Measurements from ENCODE around the gene PIGL.
"Not testable (repeated sequence)": the region's sequence is repeated elsewhere in the genome, so short reads cannot be mapped to it uniquely, and the experiment has no call there.

The PIGL gene

GRCh38 chr17:16281351-16281750, 64.3 kb downstream of the PIGL start:
- Histone ChIP-seq H3K4me3 (ENCODE audit: low read length) (no peak overlapping the region), H3K9me3 (replicated peaks; ENCODE audit: low read length) (no peaks in the 10 kb centered on the region), H3K4me2 (ENCODE audit: low read length) (no peak overlapping the region), H3K9ac (ENCODE audit: low read depth, low read length) (no peak overlapping the region), H3K36me3 (ENCODE audit: insufficient read depth, low read length) (no peaks in the 10 kb centered on the region), H3K4me1 (ENCODE audit: control insufficient read depth, insufficient read depth, low read length) (peaks cover 40% of the 10 kb centered on the region), H3K27me3 (ENCODE audit: control insufficient read depth, insufficient read depth, low read length) (no peaks in the 10 kb centered on the region)

GRCh38 chr17:16282522-16282921, 65.5 kb downstream of the PIGL start:
- no peaks in the 10 kb centered on the region for H3K9me3 ChIP-seq (replicated peaks; ENCODE audit: low read length)
- peak overlapping the region; percentile 31 for H3K4me2 ChIP-seq (ENCODE audit: low read length)
- no peak overlapping the region for H3K4me3 ChIP-seq (ENCODE audit: low read length)
- H3K4me1 ChIP-seq (ENCODE audit: control insufficient read depth, insufficient read depth, low read length), result peaks cover 51% of the 10 kb centered on the region
- H3K27me3 ChIP-seq (ENCODE audit: control insufficient read depth, insufficient read depth, low read length), result no peaks in the 10 kb centered on the region
- no peaks in the 10 kb centered on the region for H3K36me3 ChIP-seq (ENCODE audit: insufficient read depth, low read length)
- no peak overlapping the region for H3K9ac ChIP-seq (ENCODE audit: low read depth, low read length)

GRCh38 chr17:16283705-16284104, 66.7 kb downstream of the PIGL start:
- H3K27me3 ChIP-seq (ENCODE audit: control insufficient read depth, insufficient read depth, low read length), result no peaks in the 10 kb centered on the region
- H3K4me1 ChIP-seq (ENCODE audit: control insufficient read depth, insufficient read depth, low read length), result peaks cover 58% of the 10 kb centered on the region
- no peak overlapping the region for H3K9ac ChIP-seq (ENCODE audit: low read depth, low read length)
- H3K36me3 ChIP-seq (ENCODE audit: insufficient read depth, low read length), result no peaks in the 10 kb centered on the region
- no peaks in the 10 kb centered on the region for H3K9me3 ChIP-seq (replicated peaks; ENCODE audit: low read length)
- no peak overlapping the region for H3K4me3 ChIP-seq (ENCODE audit: low read length)
- H3K4me2 ChIP-seq (ENCODE audit: low read length), result no peak overlapping the region

DNA sequence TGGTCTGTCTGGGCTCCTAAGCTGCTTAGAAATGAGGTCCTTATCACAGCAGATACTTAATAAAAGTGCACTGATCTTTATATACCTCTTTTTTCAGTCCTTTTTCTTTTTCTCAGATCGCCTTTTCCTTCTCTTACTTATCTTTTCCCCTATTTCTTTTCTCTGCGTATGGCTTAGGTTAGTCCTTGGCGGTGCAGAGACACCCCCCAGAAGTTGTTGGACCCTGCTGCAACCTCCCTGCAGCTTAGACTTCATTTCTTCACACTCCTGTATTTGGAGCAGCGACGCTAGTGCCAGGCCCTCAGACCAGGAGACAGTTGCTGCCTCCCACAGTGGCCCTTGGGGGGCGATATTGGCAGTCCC, 68.6 kb downstream of the PIGL start:
- peaks cover 62% of the 10 kb centered on the region for H3K4me1 ChIP-seq (ENCODE audit: control insufficient read depth, insufficient read depth, low read length)
- peak overlapping the region; percentile 63 for H3K4me3 ChIP-seq (ENCODE audit: low read length)
- no peaks in the 10 kb centered on the region for H3K27me3 ChIP-seq (ENCODE audit: control insufficient read depth, insufficient read depth, low read length)
- peak overlapping the region; percentile 85 for H3K9ac ChIP-seq (ENCODE audit: low read depth, low read length)
- no peaks in the 10 kb centered on the region for H3K36me3 ChIP-seq (ENCODE audit: insufficient read depth, low read length)
- peak overlapping the region; percentile 91 for H3K4me2 ChIP-seq (ENCODE audit: low read length)
- H3K9me3 ChIP-seq (replicated peaks; ENCODE audit: low read length), result no peaks in the 10 kb centered on the region

GRCh38 chr17:16286009-16286946, 69.3 kb downstream of the PIGL start:
- H3K4me1 ChIP-seq (ENCODE audit: control insufficient read depth, insufficient read depth, low read length), result peaks cover 57% of the 10 kb centered on the region

DNA sequence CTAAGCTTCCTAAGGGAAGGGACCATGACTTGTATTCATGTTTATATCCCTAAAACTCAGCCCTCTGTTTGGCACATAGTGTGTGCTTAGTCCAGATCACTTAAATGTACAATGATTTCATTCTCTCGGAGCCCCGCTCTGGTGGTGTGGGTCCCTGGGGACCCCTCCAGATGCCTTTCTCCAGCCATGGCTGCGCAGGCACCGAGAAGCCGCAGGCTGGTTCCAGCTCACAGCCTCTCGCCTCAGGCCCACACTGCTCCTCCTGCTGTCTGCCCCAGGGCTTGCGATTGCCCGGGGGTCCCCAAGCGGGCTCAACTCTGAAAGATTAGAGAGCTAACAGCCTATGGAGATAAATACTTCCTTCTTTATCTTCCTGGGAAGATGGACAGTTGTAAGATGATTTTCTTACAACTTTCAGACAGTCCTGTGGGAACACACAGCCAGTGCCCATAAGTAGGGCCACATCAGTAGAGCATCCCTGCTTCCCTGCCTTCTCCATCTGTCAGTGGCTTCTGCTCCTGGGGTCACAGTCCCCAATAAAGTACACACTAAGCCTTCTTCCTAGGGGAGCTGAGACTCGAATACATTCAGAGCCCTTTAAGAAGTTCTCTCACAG, 70.0 kb downstream of the PIGL start:
- H3K4me2 ChIP-seq (ENCODE audit: low read length), result peak overlapping the region; percentile 75
- H3K4me3 ChIP-seq (ENCODE audit: low read length), result peak overlapping the region; percentile 40
- H3K9ac ChIP-seq (ENCODE audit: low read depth, low read length), result peak overlapping the region; percentile 85
- peaks cover 49% of the 10 kb centered on the region for H3K4me1 ChIP-seq (ENCODE audit: control insufficient read depth, insufficient read depth, low read length)
- no peaks in the 10 kb centered on the region for H3K9me3 ChIP-seq (replicated peaks; ENCODE audit: low read length)
- no peaks in the 10 kb centered on the region for H3K36me3 ChIP-seq (ENCODE audit: insufficient read depth, low read length)
- no peaks in the 10 kb centered on the region for H3K27me3 ChIP-seq (ENCODE audit: control insufficient read depth, insufficient read depth, low read length)

More at GRCh38 chr17:16286009-16286946, 69.3 kb downstream of the PIGL start:
- Histone ChIP-seq H3K27me3 (ENCODE audit: control insufficient read depth, insufficient read depth, low read length) (no peaks in the 10 kb centered on the region), H3K36me3 (ENCODE audit: insufficient read depth, low read length) (no peaks in the 10 kb centered on the region), H3K9ac (ENCODE audit: low read depth, low read length) (peak overlapping the region; percentile 85), H3K9me3 (replicated peaks; ENCODE audit: low read length) (no peaks in the 10 kb centered on the region), H3K4me2 (ENCODE audit: low read length) (peak overlapping the region; percentile 91), H3K4me3 (ENCODE audit: low read length) (peak overlapping the region; percentile 63)

DNA sequence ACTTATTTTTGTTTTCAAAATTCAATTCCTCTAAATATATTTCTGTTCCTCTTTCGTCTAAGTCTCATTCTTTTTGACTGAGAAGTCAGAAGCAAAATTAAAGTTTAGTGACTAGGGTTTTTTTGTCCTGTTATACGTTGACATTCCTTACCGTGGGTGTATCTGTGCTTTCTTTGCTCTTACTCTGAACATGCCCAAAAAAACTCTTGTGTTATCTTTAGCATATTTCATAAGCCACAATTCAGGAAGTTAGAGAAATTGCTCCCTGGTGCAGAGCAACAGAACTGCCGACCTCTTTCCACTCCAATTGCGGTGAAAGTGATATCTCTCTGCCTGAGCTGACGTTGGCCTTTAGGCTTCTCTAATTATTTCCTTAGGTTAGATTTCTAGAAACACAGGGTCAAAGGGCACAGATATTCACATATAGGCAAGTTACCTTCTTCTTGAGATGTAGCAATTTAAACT, 70.6 kb downstream of the PIGL start:
- Histone ChIP-seq H3K4me1 (ENCODE audit: control insufficient read depth, insufficient read depth, low read length) (peaks cover 45% of the 10 kb centered on the region), H3K9me3 (replicated peaks; ENCODE audit: low read length) (no peaks in the 10 kb centered on the region), H3K36me3 (ENCODE audit: insufficient read depth, low read length) (no peaks in the 10 kb centered on the region), H3K4me2 (ENCODE audit: low read length) (peak overlapping the region; percentile 75), H3K27me3 (ENCODE audit: control insufficient read depth, insufficient read depth, low read length) (no peaks in the 10 kb centered on the region), H3K4me3 (ENCODE audit: low read length) (peak overlapping the region; percentile 42), H3K9ac (ENCODE audit: low read depth, low read length) (peak overlapping the region; percentile 85)

- Histone ChIP-seq H3K4me2 (ENCODE audit: low read length) (no peak overlapping the region), H3K27me3 (ENCODE audit: control insufficient read depth, insufficient read depth, low read length) (no peaks in the 10 kb centered on the region), H3K9ac (ENCODE audit: low read depth, low read length) (no peak overlapping the region), H3K9me3 (replicated peaks; ENCODE audit: low read length) (no peaks in the 10 kb centered on the region), H3K4me3 (ENCODE audit: low read length) (no peak overlapping the region), H3K4me1 (ENCODE audit: control insufficient read depth, insufficient read depth, low read length) (peaks cover 31% of the 10 kb centered on the region), H3K36me3 (ENCODE audit: insufficient read depth, low read length) (no peaks in the 10 kb centered on the region)
Observed at GRCh38 chr17:16288860-16289571, 72.0 kb downstream of the PIGL start.

- Histone ChIP-seq H3K4me2 (ENCODE audit: low read length) (no peak overlapping the region), H3K4me1 (ENCODE audit: control insufficient read depth, insufficient read depth, low read length) (peaks cover 4% of the 10 kb centered on the region), H3K36me3 (ENCODE audit: insufficient read depth, low read length) (no peaks in the 10 kb centered on the region), H3K9ac (ENCODE audit: low read depth, low read length) (no peak overlapping the region), H3K4me3 (ENCODE audit: low read length) (no peak overlapping the region), H3K27me3 (ENCODE audit: control insufficient read depth, insufficient read depth, low read length) (no peaks in the 10 kb centered on the region), H3K9me3 (replicated peaks; ENCODE audit: low read length) (no peaks in the 10 kb centered on the region)
Observed at GRCh38 chr17:16293931-16294330, 76.9 kb downstream of the PIGL start.

DNA sequence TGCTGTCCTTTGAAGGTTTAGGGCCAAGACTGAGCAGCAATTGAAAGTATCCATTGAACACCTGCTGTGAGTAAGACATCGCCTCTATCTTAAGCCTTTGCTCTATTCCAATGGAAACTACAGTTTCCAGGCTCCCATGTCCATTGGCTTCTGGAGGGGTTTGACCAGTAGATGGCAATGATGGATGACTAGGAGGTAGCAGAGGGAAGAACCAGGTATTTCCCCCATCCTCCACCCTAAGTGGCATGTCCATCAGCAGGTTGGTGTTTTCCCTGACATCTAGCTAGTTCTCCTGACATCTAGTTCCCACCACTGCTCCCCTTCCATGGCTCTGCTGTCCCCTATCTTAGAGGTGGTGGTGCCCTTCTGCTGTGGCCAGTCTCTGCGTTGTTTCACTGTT, 77.5 kb downstream of the PIGL start:
- Histone ChIP-seq H3K4me2 (ENCODE audit: low read length) (no peak overlapping the region), H3K9ac (ENCODE audit: low read depth, low read length) (no peak overlapping the region), H3K27me3 (ENCODE audit: control insufficient read depth, insufficient read depth, low read length) (no peaks in the 10 kb centered on the region), H3K36me3 (ENCODE audit: insufficient read depth, low read length) (no peaks in the 10 kb centered on the region), H3K4me3 (ENCODE audit: low read length) (no peak overlapping the region), H3K4me1 (ENCODE audit: control insufficient read depth, insufficient read depth, low read length) (no peaks in the 10 kb centered on the region), H3K9me3 (replicated peaks; ENCODE audit: low read length) (no peaks in the 10 kb centered on the region)

GRCh38 chr17:16296072-16296471, 79.1 kb downstream of the PIGL start:
- not testable (repeated sequence) for H3K4me2 ChIP-seq (ENCODE audit: low read length); H3K9ac ChIP-seq (ENCODE audit: low read depth, low read length); H3K4me3 ChIP-seq (ENCODE audit: low read length); H3K36me3 ChIP-seq (ENCODE audit: insufficient read depth, low read length); H3K9me3 ChIP-seq (replicated peaks; ENCODE audit: low read length); H3K27me3 ChIP-seq (ENCODE audit: control insufficient read depth, insufficient read depth, low read length); H3K4me1 ChIP-seq (ENCODE audit: control insufficient read depth, insufficient read depth, low read length)
